ENCODE measurements around the gene GPR39. TPM values are rescaled to one million over a fixed set of nuclear protein-coding genes. Genes with fewer than 3 reads are reported as not detected.

GPR39 gene
- total RNA-seq, 2 donors from 2014 or later, result 1.9 to 2.7 TPM

DNA sequence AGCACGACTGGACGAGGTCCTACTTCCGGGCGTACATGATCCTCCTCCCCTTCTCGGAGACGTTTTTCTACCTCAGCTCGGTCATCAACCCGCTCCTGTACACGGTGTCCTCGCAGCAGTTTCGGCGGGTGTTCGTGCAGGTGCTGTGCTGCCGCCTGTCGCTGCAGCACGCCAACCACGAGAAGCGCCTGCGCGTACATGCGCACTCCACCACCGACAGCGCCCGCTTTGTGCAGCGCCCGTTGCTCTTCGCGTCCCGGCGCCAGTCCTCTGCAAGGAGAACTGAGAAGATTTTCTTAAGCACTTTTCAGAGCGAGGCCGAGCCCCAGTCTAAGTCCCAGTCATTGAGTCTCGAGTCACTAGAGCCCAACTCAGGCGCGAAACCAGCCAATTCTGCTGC is 228.6 kb downstream of the GPR39 start:
- Histone ChIP-seq H3K4me3 (no peak overlapping the region), H3K27ac (no peak overlapping the region), H3K4me1 (ENCODE audit: control insufficient read depth in 1 of 2, low read depth in 2 of 2) (no peaks in the 10 kb centered on the region), H3K27me3 (replicated peaks; ENCODE audit: insufficient read depth) (no peaks in the 10 kb centered on the region), H3K36me3 (no peaks in the 10 kb centered on the region), H3K9me3 (no peaks in the 10 kb centered on the region)
- ATAC-seq (ENCODE audit: insufficient number of reproducible peaks, low FRiP score, low read depth) (no peak), DNase-seq (ENCODE audit: low spot score) (no peak)
- TF ChIP-seq, protein P1, sequence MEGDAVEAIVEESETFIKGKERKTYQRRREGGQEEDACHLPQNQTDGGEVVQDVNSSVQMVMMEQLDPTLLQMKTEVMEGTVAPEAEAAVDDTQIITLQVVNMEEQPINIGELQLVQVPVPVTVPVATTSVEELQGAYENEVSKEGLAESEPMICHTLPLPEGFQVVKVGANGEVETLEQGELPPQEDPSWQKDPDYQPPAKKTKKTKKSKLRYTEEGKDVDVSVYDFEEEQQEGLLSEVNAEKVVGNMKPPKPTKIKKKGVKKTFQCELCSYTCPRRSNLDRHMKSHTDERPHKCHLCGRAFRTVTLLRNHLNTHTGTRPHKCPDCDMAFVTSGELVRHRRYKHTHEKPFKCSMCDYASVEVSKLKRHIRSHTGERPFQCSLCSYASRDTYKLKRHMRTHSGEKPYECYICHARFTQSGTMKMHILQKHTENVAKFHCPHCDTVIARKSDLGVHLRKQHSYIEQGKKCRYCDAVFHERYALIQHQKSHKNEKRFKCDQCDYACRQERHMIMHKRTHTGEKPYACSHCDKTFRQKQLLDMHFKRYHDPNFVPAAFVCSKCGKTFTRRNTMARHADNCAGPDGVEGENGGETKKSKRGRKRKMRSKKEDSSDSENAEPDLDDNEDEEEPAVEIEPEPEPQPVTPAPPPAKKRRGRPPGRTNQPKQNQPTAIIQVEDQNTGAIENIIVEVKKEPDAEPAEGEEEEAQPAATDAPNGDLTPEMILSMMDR (IDR thresholded peaks at IDR 0.05), result no peak

GRCh38 chr2:132645722-132646539 is 229.3 kb downstream of the GPR39 start:
- Histone ChIP-seq H3K36me3 (no peaks in the 10 kb centered on the region), H3K27me3 (replicated peaks; ENCODE audit: insufficient read depth) (no peaks in the 10 kb centered on the region), H3K9me3 (no peaks in the 10 kb centered on the region), H3K4me3 (no peak overlapping the region), H3K4me1 (ENCODE audit: control insufficient read depth in 1 of 2, low read depth in 2 of 2) (no peaks in the 10 kb centered on the region), H3K27ac (no peak overlapping the region)
- ATAC-seq (ENCODE audit: insufficient number of reproducible peaks, low FRiP score, low read depth), result no peak
- TF ChIP-seq, protein P1 (IDR thresholded peaks at IDR 0.05), result no peak
- DNase-seq (ENCODE audit: low spot score), result no peak

DNA sequence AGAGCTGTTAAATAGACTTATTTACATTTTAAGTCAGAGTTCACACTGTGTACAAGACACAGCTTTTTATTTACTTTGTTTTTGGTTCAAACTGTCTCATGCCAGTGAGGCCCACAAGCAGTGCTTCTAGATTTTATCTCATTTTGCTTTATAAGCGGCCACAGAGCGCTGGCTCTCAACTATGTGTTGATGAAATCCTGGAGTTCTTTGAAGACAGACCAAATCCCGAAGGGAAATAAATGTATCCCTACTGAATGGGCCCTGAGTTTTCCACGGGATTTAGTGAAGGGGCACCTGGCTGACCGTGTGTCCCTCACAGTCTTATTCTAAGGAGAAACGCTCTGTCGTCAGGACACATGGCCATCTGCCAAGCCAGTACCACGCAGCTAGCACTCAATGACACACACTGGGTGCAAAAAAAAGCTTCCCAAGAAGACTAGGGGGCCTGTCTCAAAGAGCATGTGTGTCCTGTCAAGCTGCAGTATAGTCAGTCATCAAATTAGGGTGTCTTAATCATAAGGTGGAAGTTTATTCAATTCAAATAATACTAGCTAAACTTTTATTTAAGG is 230.0 kb downstream of the GPR39 start:
- Histone ChIP-seq H3K36me3 (no peaks in the 10 kb centered on the region), H3K9me3 (no peaks in the 10 kb centered on the region), H3K4me3 (no peak overlapping the region), H3K27me3 (replicated peaks; ENCODE audit: insufficient read depth) (no peaks in the 10 kb centered on the region), H3K27ac (no peak overlapping the region), H3K4me1 (ENCODE audit: control insufficient read depth in 1 of 2, low read depth in 2 of 2) (no peaks in the 10 kb centered on the region)
- TF ChIP-seq, protein P1 (IDR thresholded peaks at IDR 0.05), result no peak
- ATAC-seq (ENCODE audit: insufficient number of reproducible peaks, low FRiP score, low read depth) (no peak), DNase-seq (ENCODE audit: low spot score) (no peak)

DNA sequence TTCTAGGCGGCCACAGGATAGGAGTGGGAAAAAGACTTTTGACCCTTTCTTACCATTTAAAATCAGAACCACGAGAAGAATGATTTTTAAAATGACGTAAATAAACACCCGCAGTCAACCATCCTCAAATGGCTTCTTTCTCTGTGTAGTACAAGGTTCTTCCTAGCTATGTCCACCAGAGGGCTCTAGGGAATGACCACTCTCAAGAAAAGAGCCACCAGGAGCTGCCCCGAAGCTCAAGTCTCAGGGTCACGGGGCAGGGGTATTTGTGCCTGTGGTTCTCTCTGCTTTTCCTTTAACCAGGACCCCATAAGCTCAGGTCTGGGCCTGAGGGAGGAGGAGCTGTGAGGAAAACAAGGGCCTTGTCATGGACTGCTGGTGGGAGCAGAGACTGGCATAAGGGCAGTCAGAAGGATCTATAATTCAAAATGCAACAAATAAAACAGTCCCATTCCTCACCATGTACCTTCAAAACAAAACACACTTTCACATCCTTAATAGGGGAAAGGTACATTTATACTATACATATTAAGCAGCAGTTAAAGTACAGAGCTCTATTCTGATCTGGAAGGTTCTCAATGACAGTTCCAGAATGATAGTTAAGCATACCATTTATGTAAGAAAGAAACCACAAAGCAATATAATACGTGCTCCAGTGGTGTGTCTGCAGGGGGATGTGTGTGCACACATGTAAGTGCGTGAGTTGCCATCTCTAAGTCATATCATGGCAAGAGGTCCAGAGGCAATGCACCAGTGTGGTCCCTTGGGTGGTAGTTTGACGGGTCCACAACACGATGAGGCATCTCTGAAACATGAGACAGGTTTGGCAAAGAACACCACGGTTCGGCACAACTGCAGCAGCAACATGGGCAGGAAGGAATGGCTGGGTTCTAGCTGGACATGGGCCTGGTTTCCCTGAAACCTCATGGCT is 234.8 kb downstream of the GPR39 start:
- ATAC-seq (ENCODE audit: insufficient number of reproducible peaks, low FRiP score, low read depth), result no peak
- no peak for DNase-seq (ENCODE audit: low spot score)
- no peaks in the 10 kb centered on the region for H3K4me1 ChIP-seq (ENCODE audit: control insufficient read depth in 1 of 2, low read depth in 2 of 2)
- TF ChIP-seq, protein P1 (IDR thresholded peaks at IDR 0.05), result no peak
- H3K27me3 ChIP-seq (replicated peaks; ENCODE audit: insufficient read depth), result no peaks in the 10 kb centered on the region
- no peaks in the 10 kb centered on the region for H3K9me3 ChIP-seq
- no peaks in the 10 kb centered on the region for H3K36me3 ChIP-seq
- no peak overlapping the region for H3K27ac ChIP-seq
- no peak overlapping the region for H3K4me3 ChIP-seq

- no peaks in the 10 kb centered on the region for H3K4me1 ChIP-seq (ENCODE audit: control insufficient read depth in 1 of 2, low read depth in 2 of 2)
- no peaks in the 10 kb centered on the region for H3K9me3 ChIP-seq
- H3K36me3 ChIP-seq, result no peaks in the 10 kb centered on the region
- H3K4me3 ChIP-seq, result no peak overlapping the region
- no peak overlapping the region for H3K27ac ChIP-seq
- DNase-seq (ENCODE audit: low spot score) (no peak), ATAC-seq (ENCODE audit: insufficient number of reproducible peaks, low FRiP score, low read depth) (no peak)
- no peaks in the 10 kb centered on the region for H3K27me3 ChIP-seq (replicated peaks; ENCODE audit: insufficient read depth)
- TF ChIP-seq, protein P1 (IDR thresholded peaks at IDR 0.05), result no peak
These were observed 235.9 kb downstream of the GPR39 start for GRCh38 chr2:132652474-132652873.
